Gastrocnemius medialis (tissue), 4 donors: ENCODE results near the gene MYO15A.

Experiments
- CTCF ChIP-seq, 5 experiments: fragments of 450-650 bp in 3 of 5; fragments of 200-600 bp in 2 of 5; sonication (generic) in 2 of 5; IDR thresholded peaks in 4 of 5; conservative IDR thresholded peaks in 1 of 5; 1 replicate in 4 of 5; 2 replicates in 1 of 5; pipeline ENCODE4 v1.5.1; 2016 to 2019; ENCODE audit warnings: antibody characterized with exemption in 5 of 5, mild to moderate bottlenecking in 3 of 5, moderate library complexity in 3 of 5
- POLR2A ChIP-seq, 2 donors: fragments of 450-650 bp; IDR thresholded peaks; one replicate each; pipeline ENCODE4 v1.6.1; 2017; ENCODE audit warnings: antibody characterized with exemption in 2 of 2, mild to moderate bottlenecking in 2 of 2, moderate library complexity in 2 of 2

- no peak for TF ChIP-seq CTCF (IDR thresholded peaks at IDR 0.05 in 4 of 5, conservative IDR thresholded peaks at IDR 0.05 in 1 of 5)
- TF ChIP-seq POLR2A (IDR thresholded peaks at IDR 0.05) = no peak
Observed at GRCh38 chr17:18145811-18146210, 37.3 kb downstream of the MYO15A start.
